ENCODE results near the gene PGM5.
"Not testable (repeated sequence)": the region's sequence is repeated elsewhere in the genome, so short reads cannot be mapped to it uniquely, and the experiment has no call there.

Gene PGM5
- total RNA-seq = 0 to 0.11 (median 0) reads per million in 3 experiments

DNA sequence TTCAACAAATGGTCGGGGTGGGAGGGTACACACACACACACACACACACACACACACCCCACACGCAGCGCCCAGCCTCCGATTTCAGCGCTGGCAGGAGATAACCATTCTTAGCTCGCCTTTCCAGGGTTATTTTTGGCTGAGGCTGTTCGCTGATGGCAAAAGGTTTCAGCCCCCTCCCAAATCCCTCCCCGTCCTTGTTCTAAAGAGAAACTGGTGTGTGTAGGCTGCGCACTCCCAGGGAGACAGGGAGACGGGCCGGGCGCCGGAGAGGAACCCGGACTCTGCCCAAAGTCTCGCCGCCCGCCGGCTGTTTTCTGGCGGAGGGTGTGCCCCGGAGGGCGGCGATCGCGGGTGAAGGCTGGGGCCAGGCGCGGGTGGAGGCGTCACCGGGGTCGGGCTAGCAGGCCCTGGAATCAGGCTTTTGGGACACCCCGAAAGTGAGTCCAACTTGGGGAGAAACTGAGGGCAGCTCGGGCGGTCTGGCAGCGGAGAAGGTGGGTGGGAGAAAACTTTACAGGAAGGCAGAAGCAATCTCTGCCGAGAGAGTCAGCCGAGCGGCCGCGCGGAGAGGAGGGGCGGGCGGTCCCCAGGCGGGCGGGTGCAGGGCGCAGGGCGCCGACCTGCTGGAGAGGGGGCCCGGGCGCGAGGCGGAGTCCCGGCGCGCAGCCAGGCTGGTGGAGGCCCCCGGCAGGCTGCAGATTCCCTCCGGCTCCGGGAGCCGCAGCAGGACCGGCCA lies at the start of gene PGM5:
PGM5 (plus strand) TSS at position 232 of the 739 bp plus-strand sequence. CDS start 517 bp downstream, outside the sequence.
- not testable (repeated sequence) for DNase-seq

DNA sequence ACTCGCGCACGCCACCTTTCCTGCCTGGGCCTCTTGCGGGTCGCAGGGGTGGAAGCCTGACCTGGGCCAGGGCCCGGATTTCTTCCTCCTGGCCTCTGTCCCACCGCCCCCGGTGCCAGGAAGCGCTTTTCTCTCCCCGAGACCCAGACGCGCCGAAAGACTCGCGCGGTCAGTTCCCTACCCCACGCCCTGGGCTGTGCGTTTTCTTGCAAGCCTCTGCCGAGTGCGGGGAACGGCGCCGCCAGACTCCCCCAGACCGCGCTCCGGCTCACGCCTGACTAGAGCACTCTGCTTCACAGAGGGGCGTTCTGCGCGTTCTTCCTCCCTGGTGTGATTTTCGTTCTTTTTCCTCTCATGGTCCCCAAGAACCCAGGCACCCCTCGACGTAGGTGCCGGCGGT lies 49.3 kb upstream of the PGM5 start:
- not testable (repeated sequence) for DNase-seq

DNA sequence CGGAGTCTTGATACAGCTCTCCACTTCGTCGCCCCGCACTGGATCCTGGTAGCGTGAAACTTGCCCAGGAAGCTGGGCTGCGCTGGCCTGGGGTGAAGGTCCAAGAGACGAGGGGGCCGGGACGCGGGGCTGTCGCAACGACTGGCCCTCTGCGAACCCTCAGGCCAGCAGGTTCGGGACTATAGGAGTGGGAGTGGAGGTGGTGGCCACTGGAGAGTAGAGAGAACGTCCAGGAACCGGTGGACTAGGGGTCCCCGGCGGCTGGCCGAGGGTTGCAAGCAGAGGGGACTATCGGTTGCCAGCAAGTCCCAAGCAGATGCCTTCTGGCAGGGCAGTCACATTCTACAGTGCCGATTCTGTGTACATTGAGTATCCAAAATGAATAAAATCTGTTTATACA lies 48.8 kb upstream of the PGM5 start:
- not testable (repeated sequence) for DNase-seq

DNA sequence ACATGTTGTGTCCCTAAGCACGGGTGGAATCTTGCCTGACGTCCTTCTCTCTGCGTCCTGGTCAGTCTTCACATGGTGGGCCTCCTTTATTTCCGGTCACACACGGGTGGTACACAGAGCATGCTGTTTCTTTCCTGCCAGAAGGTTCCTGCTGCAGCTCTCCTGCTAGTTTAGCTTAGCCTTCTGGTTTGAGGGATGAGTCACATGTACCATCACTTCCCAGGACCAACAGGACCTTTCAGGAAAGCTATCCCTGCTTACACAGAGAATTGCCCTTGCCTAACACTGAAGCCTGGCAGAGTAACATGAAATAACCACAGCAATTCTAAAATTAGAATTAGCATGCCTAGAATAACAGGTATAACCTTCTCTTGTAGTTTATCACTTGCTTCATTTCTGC lies 45.2 kb upstream of the PGM5 start:
- not testable (repeated sequence) for DNase-seq

DNA sequence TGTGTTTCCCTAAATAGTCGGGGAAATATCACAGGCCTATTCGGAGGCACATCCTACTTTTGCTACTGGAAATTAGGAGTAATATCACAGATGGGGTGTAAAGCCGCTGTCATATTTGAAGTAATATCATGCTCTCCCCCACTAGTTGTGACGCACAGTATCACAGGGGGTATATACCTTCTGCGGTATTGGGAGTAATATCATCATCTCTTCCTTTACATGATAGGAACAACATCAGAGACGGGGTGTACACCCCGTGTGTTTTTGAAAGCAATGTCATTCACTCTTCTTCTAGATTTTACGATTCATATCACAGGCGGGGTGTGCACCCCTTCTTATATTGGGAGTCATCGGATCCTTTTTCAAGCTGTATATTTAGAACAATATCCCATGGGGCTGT lies 38.2 kb upstream of the PGM5 start:
- not testable (repeated sequence) for DNase-seq

DNA sequence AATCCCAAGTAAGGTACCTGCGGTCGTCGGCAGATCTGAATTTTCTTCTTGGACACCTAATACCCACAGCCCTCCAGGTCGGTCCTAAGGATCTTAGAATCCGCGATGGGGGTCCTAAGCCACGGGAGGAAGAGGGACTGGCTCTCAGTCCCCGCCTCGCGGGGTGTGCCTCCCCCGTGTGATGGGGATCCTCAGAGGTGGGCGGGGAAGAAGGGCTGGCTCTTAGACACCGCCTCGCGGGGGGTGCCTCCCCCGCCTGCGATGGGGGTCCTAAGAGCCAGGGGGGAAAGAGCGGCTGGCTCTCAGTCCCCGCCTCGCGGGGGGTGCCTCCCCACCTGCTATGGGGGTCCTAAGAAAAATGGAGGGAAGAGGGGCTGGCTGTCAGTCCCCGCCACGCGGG lies 32.7 kb upstream of the PGM5 start:
- not testable (repeated sequence) for DNase-seq

DNA sequence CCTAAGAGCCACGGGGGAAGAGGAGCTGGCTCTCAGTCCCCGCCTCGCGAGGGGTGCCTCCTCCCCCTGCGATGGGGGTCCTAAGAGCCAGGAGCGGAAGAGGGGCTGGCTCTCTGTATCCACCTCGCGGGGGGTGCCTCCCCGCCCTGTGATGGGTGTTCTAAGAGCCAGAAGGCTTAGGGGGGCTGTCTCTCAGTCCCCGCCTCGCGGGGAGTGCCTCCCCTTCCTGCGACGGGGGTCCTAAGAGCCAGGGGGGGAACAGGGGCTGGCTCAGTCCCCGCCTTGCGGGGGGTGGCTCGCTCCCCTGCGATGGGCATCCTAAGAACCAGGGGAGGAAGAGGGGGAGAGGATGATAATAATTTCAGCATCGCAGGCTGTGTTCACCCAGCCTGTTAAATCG lies 31.9 kb upstream of the PGM5 start:
- not testable (repeated sequence) for DNase-seq

DNA sequence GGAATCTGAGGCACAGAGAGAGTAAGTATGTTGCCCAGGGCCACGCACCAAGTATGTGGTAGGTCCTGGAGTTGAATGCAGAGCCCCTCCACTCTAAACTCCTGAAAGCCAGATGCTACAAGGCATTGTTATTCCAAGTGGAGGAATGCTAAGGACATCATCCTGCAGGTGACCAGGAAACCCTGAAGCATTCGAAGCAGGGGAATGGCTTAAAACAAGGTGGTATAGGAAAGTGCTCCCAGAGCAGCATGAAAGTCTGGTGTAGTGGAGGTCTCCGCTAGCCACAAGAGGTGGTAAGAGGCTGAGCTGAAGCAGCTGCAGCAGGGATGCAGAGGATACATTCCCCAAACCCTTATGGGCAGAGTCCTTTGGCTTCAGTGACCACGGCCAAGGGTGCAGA lies 27.3 kb upstream of the PGM5 start:
- DNase-seq = not testable (repeated sequence)

DNA sequence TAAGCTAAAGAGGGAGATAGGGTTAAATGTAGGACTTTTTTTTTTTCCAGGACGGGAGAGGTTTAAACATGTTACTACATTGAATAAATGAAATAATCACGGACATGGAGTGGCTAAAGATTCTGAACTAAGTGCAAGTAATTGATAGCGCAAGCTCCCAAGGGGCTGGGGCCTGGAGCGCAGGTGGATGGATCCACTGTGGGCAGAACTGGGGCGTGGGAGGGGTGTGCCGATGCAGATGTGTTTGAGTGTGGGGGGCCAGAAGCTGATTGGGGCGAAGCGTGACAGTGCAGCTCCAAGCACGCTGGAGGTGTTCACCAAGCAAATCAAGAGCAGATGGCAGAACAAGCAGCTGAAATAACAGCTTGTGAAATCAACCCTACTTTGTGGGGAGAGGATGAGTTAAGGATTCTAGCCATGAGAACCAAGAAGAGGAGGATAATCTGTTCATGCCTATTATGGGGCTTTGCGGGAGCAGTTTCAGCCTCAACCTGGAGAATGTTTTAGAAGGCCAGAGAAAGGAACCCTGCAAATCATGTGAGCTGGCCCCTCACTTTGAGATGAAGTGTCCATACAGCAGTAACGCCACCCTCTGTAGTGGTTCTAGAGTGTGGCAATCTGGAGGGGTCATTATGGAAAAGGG lies 25.8 kb upstream of the PGM5 start:
- not testable (repeated sequence) for DNase-seq

DNA sequence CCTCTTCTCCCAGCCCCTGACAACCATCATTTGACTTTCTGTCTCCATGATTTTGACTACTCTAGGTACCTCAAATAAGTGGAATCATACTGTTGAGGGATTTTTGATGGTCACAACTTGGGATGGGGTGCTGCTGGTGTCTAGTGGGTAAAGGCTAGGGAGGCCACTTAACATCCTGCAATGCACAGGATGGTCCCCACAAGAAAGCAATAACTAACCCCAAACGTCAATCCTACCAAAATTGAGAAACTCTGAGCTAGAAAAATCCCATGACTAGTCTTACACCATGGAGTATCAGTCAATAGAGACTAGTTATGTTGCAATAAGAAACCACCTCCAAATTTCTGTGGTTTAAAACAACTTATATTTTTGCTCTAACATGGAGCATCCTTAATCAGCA lies 24.3 kb upstream of the PGM5 start:
- not testable (repeated sequence) for DNase-seq

DNA sequence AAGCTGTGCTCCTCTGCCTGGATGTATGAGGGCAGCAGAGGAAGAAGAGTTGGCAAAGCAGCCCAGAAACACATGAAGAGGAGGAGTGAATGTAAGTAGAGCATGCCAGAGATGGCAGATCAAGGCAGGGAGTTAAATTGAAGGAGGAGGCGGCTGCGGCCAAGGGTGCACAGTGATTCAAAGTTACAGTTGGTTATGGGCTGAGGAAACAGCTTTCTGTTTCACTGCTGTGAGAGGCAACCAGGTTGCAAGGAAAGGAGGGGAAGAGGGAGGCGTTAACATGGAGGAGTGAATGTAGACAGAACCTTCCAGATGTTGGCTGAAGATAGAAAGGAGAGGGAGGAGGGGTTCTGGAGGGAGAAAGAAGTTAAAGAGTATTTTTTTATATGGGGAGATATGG lies 20.5 kb upstream of the PGM5 start:
- not testable (repeated sequence) for DNase-seq

DNA sequence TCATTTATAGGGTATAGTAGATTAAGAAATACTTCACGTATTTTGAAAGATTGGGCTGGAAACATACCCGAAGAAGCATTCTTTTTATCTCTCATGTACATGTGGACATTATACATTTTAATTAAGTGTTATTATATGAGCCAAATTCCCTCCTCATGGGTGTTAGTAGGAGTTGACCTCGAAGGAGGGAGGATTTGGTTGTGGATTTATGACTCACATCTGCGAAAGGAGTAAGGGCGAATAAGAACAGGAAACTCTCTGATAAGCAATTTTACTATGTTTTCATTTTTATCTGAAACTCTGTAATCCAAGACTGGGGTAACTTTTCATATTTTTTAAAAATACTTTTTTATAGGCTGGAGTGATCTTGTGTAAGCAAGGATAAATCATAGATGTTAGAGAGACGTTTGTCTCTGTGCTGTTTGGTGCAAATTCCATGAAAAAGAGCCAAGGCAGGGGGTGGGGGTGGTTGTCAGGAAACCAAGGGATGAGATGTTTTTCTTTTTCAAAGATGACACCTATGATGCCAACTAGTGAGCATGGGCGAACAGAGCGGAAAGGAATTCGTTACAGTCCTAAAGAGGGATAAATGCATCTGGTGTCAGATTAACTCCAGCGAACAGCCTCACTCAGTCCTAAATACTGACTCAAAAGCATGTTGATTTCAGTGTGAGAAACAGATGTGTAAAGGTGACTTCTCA lies 19.6 kb upstream of the PGM5 start:
- not testable (repeated sequence) for DNase-seq

DNA sequence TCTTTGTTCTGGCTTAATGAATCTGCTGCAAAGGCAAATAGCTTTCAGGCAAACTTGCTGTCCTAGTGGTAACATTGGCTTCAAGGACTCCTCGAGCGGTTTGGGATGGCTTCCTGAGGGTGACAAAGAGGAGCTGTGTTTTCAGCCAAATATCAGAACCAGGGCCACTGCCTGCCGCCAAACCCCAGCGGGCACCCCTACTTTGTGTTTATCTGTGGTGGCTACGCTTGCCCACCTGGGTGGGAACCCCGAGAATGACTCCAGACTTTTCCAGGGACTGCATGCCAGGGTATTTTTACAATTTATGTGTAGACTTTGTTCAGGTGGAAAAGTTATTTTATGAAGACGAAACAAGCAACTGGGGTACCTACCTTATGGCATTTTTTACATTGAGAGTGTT lies 18.4 kb upstream of the PGM5 start:
- DNase-seq = not testable (repeated sequence)

DNA sequence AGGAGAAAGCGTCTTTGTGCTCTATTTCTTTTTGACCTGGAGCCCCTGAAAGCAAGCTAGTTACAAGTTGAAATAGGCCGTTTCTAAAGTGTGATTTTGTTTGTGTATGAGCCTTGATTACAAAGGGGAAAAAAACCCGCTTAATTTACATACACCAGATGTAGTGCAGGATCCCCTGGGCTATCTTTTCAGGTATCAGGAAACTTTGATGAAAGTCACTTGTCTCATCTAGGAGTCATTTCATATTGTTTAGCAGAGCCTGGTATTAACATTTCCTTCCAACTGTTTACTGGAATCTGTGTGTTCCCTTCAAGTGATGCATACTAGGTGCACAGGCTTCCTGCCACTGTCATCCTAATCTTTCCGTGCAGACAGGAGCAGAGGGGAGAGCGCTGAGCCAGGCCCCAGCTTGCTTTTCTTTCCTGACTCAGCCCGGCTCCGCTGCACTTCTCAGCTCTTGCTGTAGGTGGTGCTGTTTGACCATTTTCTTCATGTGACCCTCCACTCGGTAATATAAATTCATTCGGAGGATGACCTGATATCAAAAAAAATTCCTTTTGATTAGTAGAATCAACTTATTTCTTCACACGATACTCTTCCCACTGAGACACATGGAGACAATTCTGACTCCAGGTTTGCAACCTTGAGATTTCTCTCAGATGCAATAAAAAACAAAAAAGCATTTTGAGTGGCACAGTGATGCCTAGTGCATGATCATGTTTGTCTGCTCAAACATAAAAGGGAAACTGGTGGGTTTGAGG lies 14.0 kb upstream of the PGM5 start:
- not testable (repeated sequence) for DNase-seq

DNA sequence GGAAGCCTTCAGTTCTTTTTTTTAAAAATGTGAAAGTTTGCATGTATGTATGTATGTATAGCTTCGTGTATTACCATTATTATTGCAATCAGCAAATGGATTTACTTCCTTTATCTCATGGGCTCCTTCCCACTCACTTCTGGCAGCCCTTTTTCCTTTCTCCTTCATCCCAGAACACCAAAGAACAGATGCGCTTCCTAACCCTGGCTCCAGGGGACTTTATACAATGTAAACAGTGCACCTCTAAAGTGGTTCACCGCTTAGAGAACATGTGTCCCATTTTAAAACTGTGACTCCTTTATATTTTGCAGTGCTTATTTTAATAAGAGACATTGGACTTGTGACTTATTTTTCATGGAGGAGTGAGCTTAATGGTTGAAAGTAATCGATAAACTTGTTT lies 13.2 kb upstream of the PGM5 start:
- not testable (repeated sequence) for DNase-seq

DNA sequence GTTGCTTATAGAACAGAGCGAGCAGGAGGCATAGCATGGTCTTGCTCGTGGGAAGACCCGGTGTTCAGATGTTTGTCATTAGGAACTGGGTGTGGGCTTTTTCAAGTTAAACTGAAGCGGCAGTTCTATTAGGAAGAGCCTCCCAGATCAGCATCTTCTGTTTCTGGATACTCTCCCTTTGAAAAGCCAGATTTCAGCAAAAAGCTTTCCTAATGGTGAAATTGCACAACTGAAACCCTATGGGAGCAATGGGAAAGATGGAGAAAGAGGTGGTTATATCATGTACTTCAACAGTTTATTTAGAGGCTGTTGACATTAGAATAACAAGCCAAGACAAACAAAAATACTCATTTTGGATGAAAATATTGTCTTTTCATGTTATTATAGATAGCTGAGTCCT lies 12.4 kb upstream of the PGM5 start:
- DNase-seq = not testable (repeated sequence)

DNA sequence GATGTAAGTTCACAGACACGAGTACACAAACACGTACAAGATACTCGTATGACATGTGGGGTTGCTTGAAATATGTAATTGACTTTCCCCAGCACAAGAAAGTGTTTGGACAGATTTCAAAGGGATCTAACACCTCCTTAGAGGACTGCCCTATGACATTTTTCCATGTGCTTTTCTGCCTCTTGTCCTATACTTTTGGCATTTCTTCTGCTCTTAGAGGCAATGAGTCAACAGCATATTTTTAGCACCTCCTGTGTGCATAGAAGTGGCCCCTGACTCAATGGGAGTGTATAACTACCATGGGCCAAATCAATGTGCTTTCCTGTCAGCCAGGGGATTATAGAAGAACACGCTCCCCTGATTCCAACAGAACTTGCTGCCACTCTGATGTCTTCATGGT lies 4.7 kb upstream of the PGM5 start:
- DNase-seq = not testable (repeated sequence)

DNA sequence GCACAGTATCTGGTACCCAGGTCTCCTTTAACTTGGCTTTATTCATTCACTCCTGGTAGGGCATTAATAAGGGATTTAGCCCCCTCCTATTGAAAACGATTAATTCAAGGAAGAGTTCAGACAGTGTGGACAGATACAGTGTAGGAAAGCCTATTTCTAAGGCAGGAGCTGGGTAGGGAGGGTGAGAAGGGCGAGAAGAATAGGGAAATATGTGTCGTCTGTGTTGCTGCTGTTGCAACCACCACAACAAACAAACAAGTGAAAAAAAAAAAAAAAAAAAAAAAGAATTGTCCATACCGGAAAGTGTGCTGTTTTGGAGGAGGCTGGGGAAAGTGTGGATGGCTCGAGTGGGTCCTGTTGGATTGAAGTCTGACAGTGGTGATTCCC lies 425 bp upstream of the PGM5 start:
- not testable (repeated sequence) for DNase-seq

DNA sequence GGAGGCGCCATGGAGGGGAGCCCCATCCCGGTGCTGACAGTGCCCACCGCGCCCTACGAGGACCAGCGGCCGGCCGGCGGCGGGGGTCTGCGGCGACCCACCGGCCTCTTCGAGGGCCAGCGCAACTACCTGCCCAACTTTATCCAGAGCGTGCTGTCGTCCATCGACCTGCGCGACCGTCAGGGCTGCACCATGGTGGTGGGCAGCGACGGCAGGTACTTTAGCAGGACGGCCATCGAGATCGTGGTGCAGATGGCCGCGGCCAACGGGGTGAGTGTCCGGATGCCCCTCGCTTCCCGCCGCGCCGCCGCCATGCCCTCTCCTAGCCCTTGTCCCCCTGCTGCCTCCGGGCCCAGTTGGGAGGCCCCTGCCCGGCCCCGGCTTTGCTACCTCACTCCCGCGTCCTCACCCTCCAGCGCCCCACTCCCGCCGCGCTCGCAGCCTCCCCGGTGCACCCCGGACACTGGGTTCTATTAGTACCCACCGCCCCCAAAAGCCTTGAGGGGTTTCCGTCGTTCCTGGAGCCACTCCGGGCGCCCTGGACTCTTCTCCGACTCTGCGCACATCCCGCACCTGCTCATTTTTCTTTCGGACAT lies 806 bp downstream of the PGM5 start:
- not testable (repeated sequence) for DNase-seq

DNA sequence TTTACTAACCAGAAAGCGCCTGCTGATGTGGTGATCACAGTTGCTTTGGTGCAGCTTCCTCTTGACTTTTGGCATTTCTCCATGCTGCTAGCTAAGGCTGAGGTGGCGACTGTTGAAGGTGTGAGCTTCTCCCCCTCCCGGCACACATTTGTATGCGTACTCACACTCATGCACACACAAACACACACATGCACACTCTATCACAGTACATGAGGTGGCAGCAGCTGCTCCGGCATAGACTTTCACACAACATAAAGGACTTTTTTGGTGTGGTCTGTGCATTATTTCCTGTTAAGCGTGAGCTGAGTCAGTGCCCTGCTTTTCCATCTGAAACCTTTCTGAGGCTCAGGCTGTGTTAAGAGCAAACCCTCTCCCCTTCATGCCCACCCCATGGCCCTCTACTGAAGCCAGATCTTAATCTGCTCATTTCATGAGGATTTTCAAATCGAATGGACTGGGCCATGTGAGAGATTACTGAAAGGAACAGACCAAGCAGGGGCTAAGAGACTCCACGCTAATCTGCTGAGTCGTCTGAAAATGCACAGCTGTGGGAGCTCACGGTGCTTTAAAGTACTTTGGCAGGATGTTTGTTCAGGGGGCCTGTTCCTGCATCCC lies 10.6 kb downstream of the PGM5 start:
- DNase-seq = peak; percentile 4

DNA sequence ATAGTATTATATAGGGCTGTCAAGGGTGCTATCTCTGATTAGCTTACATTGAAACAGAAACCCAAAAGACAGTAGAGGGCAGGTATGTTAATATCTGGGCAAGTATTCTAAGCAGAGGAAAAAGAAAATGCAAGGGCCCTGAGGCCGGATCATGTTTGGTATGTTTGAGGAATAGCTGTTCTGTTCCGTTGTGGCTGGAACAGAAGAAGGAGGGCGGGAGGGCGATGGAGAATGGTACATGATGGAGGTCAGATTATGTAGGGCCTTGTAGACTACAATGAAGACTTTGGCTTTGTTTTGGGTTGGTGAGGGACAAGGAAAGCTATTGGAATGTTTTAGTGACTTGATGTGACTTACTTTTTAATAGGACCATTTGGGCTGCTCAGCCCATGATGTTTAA lies 19.4 kb downstream of the PGM5 start:
- not testable (repeated sequence) for DNase-seq

DNA sequence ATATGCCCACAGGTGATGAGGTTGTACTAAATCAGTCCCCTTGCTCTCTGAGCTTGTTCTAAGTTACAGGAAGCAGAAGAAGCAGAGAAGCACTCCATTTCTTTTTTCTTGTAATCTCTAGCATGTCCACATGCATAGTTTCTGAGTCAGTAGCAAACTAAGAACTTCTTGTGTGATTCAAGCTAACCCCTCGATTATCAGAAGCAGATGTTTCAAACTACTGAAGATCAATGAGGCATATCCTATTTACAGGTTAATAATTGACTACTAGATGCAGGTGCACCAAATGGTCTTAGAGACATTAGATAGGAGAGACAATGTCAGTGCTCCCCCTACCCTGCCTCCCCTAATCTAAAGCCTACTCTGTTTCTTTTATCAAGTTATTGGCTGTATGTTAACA lies 21.3 kb downstream of the PGM5 start:
- DNase-seq = not testable (repeated sequence)
